ENCODE data around the gene COQ4.
A peak's percentile ranks its signal among the peaks of the same experiment; 100 is the strongest.

COQ4 gene

GRCh38 chr9:128365525-128365924, 42.9 kb downstream of the COQ4 start:
- DNase-seq (ENCODE audit: extremely low read depth, low read depth), result no peak
- TF ChIP-seq, protein P1, sequence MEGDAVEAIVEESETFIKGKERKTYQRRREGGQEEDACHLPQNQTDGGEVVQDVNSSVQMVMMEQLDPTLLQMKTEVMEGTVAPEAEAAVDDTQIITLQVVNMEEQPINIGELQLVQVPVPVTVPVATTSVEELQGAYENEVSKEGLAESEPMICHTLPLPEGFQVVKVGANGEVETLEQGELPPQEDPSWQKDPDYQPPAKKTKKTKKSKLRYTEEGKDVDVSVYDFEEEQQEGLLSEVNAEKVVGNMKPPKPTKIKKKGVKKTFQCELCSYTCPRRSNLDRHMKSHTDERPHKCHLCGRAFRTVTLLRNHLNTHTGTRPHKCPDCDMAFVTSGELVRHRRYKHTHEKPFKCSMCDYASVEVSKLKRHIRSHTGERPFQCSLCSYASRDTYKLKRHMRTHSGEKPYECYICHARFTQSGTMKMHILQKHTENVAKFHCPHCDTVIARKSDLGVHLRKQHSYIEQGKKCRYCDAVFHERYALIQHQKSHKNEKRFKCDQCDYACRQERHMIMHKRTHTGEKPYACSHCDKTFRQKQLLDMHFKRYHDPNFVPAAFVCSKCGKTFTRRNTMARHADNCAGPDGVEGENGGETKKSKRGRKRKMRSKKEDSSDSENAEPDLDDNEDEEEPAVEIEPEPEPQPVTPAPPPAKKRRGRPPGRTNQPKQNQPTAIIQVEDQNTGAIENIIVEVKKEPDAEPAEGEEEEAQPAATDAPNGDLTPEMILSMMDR (IDR thresholded peaks at IDR 0.05; ENCODE audit: low read depth, low read length, missing control alignments), result no peak
- no peak overlapping the region for H3K4me3 ChIP-seq (replicated peaks; ENCODE audit: low read depth, low read length)

DNA sequence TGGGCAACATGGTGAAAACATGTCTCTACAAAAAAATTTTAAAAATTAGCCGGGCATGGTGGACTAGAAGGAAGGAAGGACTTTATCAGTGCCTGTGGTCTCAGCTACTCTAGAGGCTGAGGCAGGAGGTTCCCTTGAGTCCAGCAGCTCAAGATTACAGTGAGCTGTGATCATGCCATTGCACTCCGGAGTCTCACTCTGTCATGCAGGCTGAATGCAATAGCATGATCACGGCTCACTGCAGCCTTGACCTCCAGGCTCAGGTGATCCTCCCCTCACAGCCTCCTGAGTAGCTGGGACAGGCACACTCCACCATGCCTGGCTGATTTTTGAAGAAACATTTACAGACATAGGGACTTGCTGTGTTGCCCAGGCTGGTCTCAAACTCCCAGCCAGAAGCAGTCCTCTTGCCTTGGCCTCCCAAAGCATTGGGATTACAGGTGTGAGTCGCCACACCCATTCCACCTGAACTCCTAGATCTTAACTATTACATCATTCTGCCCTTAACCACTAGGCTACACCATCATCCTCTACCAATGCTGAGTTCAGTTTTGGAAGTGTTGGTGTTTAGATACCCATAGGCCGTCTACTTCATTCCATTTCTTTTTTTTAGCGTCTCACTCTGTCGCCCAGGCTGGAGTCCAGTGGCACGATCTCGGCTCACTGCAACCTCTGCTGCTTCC, 46.5 kb downstream of the COQ4 start:
- TF ChIP-seq, protein P1 (IDR thresholded peaks at IDR 0.05; ENCODE audit: low read depth, low read length, missing control alignments), result no peak
- no peak for DNase-seq (ENCODE audit: extremely low read depth, low read depth)
- H3K4me3 ChIP-seq (replicated peaks; ENCODE audit: low read depth, low read length), result no peak overlapping the region

DNA sequence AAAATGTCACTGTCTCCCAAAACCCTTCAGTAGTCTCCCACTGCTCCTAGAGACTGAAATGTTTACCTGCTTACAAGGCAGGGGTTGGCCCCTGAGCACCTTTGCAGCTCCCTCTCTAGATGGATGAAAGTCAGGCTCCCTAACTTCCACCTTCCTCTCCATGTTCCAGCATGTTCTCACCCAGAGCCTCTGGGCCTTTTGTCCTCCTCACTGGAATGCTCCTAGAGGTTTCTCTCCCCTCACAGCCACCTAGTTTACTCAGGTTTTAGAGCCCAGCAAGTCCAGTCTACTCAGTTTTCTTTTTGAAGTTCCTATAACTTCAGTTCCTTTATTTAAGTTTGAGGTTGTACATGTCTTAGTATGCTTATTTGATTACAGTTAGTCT, 47.7 kb downstream of the COQ4 start:
- no peak for DNase-seq (ENCODE audit: extremely low read depth, low read depth)
- H3K4me3 ChIP-seq (replicated peaks; ENCODE audit: low read depth, low read length), result peak overlapping the region; percentile 99
- TF ChIP-seq, protein P1 (IDR thresholded peaks at IDR 0.05; ENCODE audit: low read depth, low read length, missing control alignments), result no peak

DNA sequence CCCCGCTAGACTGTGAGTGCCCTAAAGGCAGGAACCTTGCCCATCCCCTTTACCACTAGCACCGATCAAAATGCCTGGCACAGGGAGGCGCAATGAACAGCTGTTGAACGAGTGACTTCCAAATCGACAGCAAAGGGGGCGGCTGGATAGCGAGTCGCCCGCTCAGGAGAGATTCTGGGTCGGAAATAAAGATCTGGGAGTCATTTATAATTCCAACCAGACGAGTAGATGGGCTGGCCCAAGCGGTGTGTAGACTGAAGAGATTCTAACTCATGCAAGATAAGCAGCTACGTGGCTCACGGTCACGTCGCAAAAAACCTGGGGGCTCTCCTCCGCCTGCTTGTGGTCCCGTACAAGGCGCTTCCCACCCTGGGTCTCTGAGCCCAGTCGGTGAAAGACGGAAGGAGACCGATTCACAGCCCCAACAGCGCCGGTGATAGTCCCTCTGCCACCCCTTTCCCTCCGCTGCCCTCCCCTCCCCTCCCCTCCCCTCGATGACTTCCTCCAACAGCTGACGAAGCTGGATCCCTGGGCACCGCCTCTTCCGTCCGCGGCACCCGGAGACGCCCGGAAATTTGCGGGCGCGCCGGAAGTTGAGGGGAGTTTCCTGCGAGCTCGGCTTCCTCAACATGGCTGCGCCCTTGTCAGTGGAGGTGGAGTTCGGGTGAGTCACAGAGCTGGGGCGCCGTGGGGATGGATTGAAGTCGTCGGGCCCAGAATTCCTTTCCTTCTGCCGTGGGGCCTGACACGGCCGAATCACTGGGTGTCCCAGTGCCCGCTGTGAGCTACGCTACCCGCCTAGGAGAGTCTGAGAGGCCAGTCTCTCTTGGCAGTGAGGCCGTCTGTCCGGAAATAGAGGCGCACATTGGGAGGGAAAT, 48.4 kb downstream of the COQ4 start, which contains the start of gene URM1:
Gene URM1, plus strand, starts transcription at position 623 of the 878 bp plus-strand sequence. Its CDS starts 7 bp downstream, at position 630.
- TF ChIP-seq, protein P1 (IDR thresholded peaks at IDR 0.05; ENCODE audit: low read depth, low read length, missing control alignments), result no peak

DNA sequence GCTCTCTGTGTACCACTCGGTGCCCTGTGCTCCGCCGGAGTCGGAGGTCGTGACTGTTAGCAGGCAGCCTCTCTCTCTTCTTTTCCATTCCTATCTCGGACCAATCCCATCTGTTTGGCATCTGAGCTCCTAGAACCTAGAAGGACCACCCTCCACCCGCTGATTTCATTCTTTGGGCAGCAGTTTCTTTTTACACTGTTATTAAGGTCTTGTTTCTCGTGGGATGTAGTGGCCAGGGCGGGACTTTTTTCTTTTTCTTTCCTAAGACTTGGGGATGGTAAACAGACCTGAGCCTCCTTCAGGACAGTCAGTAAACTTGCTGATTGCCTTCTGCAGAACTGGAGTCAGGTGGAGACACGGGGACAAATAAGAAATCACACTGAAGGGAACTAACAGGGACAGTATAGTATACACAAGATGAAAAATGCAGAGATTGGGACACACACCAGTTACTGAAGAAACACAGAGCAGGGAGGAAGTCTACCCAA, 49.0 kb downstream of the COQ4 start:
- DNase-seq (ENCODE audit: extremely low read depth, low read depth), result no peak
- TF ChIP-seq, protein P1 (IDR thresholded peaks at IDR 0.05; ENCODE audit: low read depth, low read length, missing control alignments), result no peak
- peak overlapping the region; percentile 99 for H3K4me3 ChIP-seq (replicated peaks; ENCODE audit: low read depth, low read length)

More for the DNA sequence above, 48.4 kb downstream of the COQ4 start, which contains the start of gene URM1:
- peak within 1 kb of the TSS; percentile 99 for H3K4me3 ChIP-seq (replicated peaks; ENCODE audit: low read depth, low read length)
- peak; percentile 69 for DNase-seq (ENCODE audit: extremely low read depth, low read depth)

DNA sequence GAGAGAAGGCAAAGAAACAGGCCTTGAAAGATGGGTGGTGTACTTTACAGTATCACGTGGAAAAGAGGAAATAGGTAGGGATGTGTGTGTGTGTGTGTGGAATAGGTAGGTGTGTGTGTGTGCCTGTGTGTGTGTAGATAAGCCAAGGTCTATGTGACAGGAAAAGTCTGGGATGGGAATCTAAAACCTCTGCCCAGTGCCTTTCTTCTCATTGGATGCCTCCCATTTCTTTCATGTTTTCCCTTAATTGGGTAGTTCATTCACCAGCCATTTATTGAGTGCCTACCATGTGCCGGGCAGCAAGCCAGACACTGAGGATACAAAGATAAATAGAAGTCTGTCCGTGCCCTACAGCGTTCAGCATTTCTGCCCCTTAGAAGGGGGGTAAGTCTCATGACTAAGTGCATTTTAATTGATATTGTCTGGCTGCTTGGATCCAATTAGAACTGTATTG, 49.6 kb downstream of the COQ4 start:
- no peak for DNase-seq (ENCODE audit: extremely low read depth, low read depth)
- TF ChIP-seq, protein P1 (IDR thresholded peaks at IDR 0.05; ENCODE audit: low read depth, low read length, missing control alignments), result no peak
- H3K4me3 ChIP-seq (replicated peaks; ENCODE audit: low read depth, low read length), result peak overlapping the region; percentile 99

Measured in HFF-Myc (cell line).